Hepatocyte (in vitro differentiated cells): ENCODE data around the gene SFXN4.

Experiments
- EZH2 ChIP-seq: fragments of 200-600 bp; sonication (generic); IDR thresholded peaks from 2 replicates; pipeline ENCODE4 v1.6.1; 2016; ENCODE audit warnings: antibody characterized with exemption, mild to moderate bottlenecking, borderline replicate concordance
- EZH2phosphoT487 ChIP-seq: fragments of 200-600 bp; sonication (generic); IDR thresholded peaks from one replicate; pipeline ENCODE4 v1.6.1; 2018; ENCODE audit warnings: antibody characterized with exemption, mild to moderate bottlenecking, low read depth, moderate library complexity; ENCODE audit not compliant: unreplicated experiment, severe bottlenecking
- TF ChIP-seq, protein P1 (sequence below): fragments of 200-600 bp; sonication (generic); IDR thresholded peaks from 2 replicates; pipeline ENCODE4 v1.5.1; 2016; ENCODE audit warnings: antibody characterized with exemption, mild to moderate bottlenecking; ENCODE audit not compliant: poor library complexity

- TF ChIP-seq, protein P1, sequence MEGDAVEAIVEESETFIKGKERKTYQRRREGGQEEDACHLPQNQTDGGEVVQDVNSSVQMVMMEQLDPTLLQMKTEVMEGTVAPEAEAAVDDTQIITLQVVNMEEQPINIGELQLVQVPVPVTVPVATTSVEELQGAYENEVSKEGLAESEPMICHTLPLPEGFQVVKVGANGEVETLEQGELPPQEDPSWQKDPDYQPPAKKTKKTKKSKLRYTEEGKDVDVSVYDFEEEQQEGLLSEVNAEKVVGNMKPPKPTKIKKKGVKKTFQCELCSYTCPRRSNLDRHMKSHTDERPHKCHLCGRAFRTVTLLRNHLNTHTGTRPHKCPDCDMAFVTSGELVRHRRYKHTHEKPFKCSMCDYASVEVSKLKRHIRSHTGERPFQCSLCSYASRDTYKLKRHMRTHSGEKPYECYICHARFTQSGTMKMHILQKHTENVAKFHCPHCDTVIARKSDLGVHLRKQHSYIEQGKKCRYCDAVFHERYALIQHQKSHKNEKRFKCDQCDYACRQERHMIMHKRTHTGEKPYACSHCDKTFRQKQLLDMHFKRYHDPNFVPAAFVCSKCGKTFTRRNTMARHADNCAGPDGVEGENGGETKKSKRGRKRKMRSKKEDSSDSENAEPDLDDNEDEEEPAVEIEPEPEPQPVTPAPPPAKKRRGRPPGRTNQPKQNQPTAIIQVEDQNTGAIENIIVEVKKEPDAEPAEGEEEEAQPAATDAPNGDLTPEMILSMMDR = no peak
- TF ChIP-seq EZH2 (no peak), EZH2phosphoT487 (no peak)
These were observed 26.9 kb downstream of the SFXN4 start for GRCh38 chr10:119138346-119139306.
